Umbilical cord (tissue), 2 donors: ENCODE measurements around the gene CCL14. TPM values are rescaled to one million over a fixed set of nuclear protein-coding genes. Genes with fewer than 3 reads are reported as not detected.
"Not testable (repeated sequence)": the region's sequence is repeated elsewhere in the genome, so short reads cannot be mapped to it uniquely, and the experiment has no call there.

Source experiments
- DNase-seq: peaks from one replicate; pipeline ENCODE4 v3.0.0-alpha.2; 2015; ENCODE audit warnings: low spot score
- total RNA-seq: library from RNA; depleted of rRNA; stranded (reverse); fragments of >200 nt; gene quantifications from one replicate; pipeline ENCODE4 v1.2.3, GENCODE V29; 2014; ENCODE audit warnings: low replicate concordance; ENCODE audit not compliant: insufficient read depth

Gene CCL14
- total RNA-seq: 4.1 TPM

- no peak for DNase-seq
Measured at GRCh38 chr17:35986643-35987042, at the start of gene CCL14. CCL14 (minus strand) TSS chr17:35986729; CDS start chr17:35986649, 80 bp downstream.

- no peak for DNase-seq
Measured at GRCh38 chr17:36036235-36036634, 49.7 kb upstream of the CCL14 start.

GRCh38 chr17:36034127-36034526, 47.6 kb upstream of the CCL14 start:
- no peak for DNase-seq

GRCh38 chr17:36030956-36031355, 44.4 kb upstream of the CCL14 start:
- DNase-seq: no peak

GRCh38 chr17:36027761-36028160, 41.2 kb upstream of the CCL14 start:
- DNase-seq: no peak

GRCh38 chr17:36024106-36024869, 37.8 kb upstream of the CCL14 start:
- DNase-seq: peak; percentile 11

- no peak for DNase-seq
Measured at GRCh38 chr17:36019423-36019822, 32.9 kb upstream of the CCL14 start.

- no peak for DNase-seq
Measured at GRCh38 chr17:36017799-36018198, 31.3 kb upstream of the CCL14 start, which contains the start of gene CCL23. CCL23 (minus strand) TSS chr17:36017972; CDS start chr17:36017897, 75 bp downstream.

- DNase-seq: no peak
Measured at GRCh38 chr17:36016555-36016954, 30.0 kb upstream of the CCL14 start.

GRCh38 chr17:36015895-36016294, 29.4 kb upstream of the CCL14 start:
- not testable (repeated sequence) for DNase-seq

- DNase-seq: no peak
Measured at GRCh38 chr17:36014946-36015345, 28.4 kb upstream of the CCL14 start.

- DNase-seq: no peak
Measured at GRCh38 chr17:36011201-36011600, 24.7 kb upstream of the CCL14 start.

- no peak for DNase-seq
Measured at GRCh38 chr17:36008998-36009665, 22.6 kb upstream of the CCL14 start.

- no peak for DNase-seq
Measured at GRCh38 chr17:36004594-36005108, 18.1 kb upstream of the CCL14 start.

GRCh38 chr17:36002631-36003030, 16.1 kb upstream of the CCL14 start:
- DNase-seq: no peak

GRCh38 chr17:36001862-36002603, 15.5 kb upstream of the CCL14 start:
- DNase-seq: no peak

- no peak for DNase-seq
Measured at GRCh38 chr17:36001110-36001771, 14.7 kb upstream of the CCL14 start, which contains the start of gene CCL15. CCL15 (minus strand) TSS chr17:36001553; CDS start chr17:36001492, 61 bp downstream.

GRCh38 chr17:36000732-36001109, 14.2 kb upstream of the CCL14 start:
- DNase-seq: no peak

- DNase-seq: no peak
Measured at GRCh38 chr17:35998756-35999155, 12.2 kb upstream of the CCL14 start.

GRCh38 chr17:35998018-35998545, 11.6 kb upstream of the CCL14 start:
- no peak for DNase-seq

- DNase-seq: not testable (repeated sequence)
Measured at GRCh38 chr17:35995346-35995745, 8.8 kb upstream of the CCL14 start.
